GM21576 (cell line): ENCODE data around the gene SBNO1.
"Not testable (repeated sequence)": the region's sequence is repeated elsewhere in the genome, so short reads cannot be mapped to it uniquely, and the experiment has no call there.

Source experiments
- ATAC-seq: cut with Tn5 transposase; IDR thresholded peaks from one replicate; pipeline ENCODE4 v1.9.1; 2021; ENCODE audit warnings: mild to moderate bottlenecking, moderate library complexity; ENCODE audit not compliant: unreplicated experiment

Gene SBNO1

DNA sequence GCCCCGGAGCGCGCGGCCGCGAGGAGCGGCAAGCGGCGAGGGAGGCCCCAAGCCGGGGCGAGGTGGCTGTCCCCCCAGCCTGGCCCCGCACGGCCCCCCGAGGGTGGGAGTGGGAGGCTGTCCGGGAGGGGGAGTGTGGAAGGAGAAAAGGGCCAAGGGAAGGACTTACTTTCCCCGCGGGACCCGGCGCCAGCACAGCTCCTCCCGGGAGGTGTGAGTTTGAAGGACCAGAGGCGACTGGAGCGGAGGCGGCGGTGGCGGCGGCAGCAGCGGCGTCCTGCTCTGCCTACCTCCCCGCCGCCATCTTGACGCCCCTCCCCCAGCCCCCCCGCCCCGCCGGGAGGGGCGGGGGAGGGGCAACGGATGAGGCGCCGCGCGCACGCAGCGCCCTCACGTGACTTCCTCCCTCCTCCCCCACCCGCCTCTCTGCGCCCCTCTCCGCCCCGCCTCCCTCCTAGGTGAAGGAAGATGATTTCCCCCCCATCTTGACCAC, at the start of gene SBNO1:
Gene SBNO1, minus strand, starts transcription at position 316 of the 493 bp plus-strand sequence. CDS start 14,406 bp downstream, outside the sequence.
- ATAC-seq, result peak; percentile 29

DNA sequence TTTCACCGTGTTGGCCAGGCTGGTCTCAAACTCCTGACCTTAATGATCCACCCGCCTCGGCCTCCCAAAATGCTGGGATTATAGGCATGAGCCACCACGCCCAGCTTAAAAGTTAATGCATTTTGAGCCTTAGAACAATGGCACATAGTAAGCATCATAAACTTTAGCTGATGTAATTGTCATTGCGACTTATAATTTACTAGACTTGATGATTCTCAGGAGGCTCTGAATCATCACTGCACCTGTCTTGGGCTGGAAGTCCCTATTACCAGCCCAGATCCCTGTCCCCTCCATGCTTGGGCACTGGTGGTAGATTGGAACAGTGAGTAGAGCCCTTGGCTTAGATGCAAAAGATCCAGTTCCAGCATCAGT, 45.4 kb upstream of the SBNO1 start:
- no peak for ATAC-seq

GRCh38 chr12:123409284-123410040, 44.8 kb upstream of the SBNO1 start:
- not testable (repeated sequence) for ATAC-seq

- not testable (repeated sequence) for ATAC-seq
These were observed 44.0 kb upstream of the SBNO1 start for GRCh38 chr12:123408619-123409018.

DNA sequence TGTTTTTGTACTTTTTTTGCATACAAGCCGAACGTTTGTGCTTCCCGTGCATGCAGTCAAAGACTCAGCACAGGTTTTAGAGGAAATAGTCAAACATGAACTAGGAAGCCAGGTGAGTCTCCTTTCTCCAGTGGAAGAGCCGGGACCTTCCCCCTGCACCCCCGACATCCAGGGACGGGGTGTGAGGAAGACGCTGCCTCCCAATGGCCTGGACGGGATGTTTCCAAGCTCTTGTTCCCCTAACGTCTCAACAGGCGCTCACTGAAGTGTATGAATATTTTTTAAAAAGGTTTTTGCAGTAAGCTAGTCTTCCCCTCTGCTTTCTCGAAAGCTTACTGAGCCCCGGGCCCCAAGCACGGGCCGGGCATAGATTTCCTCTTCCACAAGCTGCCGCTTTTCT, 43.3 kb upstream of the SBNO1 start:
- ATAC-seq, result not testable (repeated sequence)

DNA sequence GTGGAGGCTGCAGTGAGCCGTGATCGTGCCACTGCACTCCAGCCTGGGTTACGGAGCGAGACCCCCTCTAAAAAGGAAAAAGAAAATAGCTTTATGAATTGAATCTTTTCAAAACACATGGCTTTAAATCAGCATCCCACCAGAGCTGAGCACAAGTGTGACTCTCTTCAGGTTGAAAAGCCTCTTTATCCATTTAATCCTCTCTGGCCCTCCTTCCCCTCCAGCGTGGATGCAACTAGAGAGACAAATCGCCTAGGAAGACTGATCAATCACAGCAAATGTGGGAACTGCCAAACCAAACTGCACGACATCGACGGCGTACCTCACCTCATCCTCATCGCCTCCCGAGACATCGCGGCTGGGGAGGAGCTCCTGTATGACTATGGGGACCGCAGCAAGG, 42.6 kb upstream of the SBNO1 start:
- not testable (repeated sequence) for ATAC-seq

- ATAC-seq, result no peak
These were observed 39.9 kb upstream of the SBNO1 start for GRCh38 chr12:123404581-123404980.

DNA sequence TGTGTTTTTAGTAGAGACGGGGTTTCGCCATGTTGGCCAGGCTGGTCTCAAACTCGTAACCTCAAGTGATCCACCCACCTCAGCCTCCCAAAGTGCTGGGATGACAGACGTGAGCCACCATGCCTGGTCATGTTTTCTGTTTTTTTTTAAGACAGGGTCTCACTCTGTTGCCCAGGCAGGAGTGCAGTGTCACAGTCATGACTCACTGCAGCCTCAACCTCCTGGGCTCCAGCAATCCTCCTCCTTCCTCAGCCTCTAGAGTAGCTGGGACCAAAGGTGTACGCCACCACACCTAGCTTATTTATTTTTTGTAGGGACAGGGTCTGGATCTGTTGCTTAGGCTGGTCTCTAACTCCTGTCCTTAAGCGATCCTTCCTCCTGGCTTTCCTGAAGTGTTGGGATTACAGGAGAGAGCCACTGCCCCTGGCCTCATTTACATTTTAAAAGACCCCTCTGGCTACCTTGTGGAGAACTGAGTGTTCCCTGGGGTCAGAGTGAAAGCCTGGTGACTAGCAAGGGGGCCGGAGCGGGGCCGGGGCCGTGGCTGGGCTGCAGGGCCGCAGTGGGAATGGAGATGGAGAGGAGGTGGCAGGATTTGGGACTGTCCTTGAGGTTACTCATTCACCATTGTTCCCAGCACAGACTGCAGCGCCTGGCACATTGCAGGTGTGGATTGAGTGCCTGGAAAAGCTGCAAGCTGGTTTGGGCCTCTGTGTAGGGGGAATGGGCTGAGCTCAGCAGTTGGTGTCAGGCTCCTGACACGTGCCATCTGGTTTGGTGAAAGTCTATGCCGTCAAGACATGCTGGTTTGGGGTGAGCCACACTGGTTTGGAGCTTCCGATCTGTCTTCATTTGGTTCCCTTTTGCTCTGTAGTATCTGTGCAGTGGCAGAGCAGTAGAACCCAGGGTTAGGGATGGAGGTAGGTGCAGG, 37.4 kb upstream of the SBNO1 start:
- ATAC-seq, result no peak

DNA sequence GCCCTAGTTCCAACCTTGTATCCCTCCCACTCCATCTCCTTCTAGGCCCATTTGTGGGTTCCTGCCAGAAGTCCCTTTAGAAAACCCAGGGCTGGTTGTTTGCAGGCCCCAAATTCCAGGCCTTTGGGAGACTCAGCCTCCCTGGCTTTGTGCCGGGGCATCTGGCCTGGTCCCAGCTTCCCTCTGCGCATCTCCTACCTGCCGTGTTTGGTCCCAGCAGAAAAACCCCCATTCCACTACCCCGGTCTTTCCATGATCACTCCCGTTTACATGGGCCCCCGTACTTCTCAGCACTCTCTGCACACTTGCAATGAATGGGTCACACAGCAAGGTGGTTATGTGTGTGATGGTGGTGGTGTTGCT, 34.6 kb upstream of the SBNO1 start:
- no peak for ATAC-seq

DNA sequence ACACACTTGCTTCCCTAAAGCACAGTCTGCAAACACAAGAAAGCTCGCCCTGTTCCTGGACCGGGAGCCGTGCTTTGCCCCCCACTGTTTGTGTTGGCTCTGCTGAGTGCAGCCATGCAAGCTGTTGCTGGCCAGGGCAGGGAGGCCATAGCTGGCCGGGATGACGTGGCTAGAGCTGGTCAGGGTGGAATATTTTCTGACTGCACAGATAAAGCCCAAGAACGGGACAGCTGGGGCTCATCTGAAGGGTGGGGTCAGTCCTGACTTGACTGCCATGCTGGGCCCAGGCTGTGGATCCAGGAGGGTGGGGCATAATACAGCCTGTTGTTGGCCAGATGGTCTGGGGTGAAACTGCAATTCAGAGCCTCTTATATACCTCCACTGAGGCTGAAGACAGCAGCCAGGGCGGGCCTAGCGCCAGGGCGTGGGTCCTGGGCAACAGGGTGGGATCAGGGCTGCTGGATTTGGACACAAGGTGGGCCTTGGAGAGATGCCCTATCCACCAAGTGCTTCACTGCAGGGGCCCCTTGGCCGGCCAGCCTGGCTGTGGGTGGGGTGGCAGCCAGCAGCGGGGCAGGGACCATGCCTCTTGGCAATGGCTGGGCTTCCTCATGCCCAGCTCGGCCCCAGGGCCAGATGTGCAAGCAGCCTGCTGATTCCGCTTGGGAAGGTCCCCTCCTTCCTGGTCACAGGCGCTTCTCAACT, 34.1 kb upstream of the SBNO1 start:
- no peak for ATAC-seq

DNA sequence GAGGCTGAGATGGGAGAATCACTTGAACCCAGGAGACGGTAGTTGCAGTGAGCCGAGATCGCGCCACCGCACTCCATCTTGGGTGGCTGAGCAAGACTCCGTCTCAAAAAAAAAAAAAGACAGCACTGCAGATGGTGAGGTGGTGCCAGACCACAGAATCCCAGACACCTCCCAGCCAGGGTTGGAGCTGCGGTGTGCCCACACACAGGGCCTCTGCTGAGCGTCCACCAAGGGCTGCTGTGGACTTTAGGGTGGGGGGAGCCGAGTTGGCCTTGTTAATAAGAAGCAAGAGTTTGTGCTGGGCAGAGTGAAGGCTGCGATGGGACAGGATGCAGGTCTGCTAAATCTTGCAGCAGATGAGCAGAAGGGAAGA, 33.5 kb upstream of the SBNO1 start:
- ATAC-seq, result no peak

GRCh38 chr12:123397400-123397799, 32.8 kb upstream of the SBNO1 start:
- no peak for ATAC-seq

GRCh38 chr12:123396954-123397353, 32.3 kb upstream of the SBNO1 start:
- ATAC-seq, result no peak

GRCh38 chr12:123396543-123396942, 31.9 kb upstream of the SBNO1 start:
- no peak for ATAC-seq

GRCh38 chr12:123395236-123395635, 30.6 kb upstream of the SBNO1 start:
- ATAC-seq, result no peak

DNA sequence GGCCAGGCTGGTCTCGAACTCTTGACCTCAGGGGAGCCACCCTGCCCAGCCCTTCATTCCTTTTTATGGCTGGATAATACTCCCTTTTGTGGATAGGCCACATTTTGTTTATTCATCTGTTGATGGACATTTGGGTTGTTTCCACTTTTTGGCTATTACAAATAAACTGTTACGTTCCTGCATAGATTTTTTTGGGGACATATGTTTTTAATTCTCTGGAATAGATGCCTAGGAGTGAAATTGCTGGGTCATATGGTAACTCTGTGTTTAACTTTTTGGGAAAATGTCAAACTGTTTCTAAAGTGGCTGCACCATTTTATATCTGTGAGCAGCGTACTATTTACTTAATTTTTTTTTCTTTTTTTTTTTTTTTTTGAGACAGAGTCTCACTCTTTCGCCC, 29.1 kb upstream of the SBNO1 start:
- ATAC-seq, result no peak

DNA sequence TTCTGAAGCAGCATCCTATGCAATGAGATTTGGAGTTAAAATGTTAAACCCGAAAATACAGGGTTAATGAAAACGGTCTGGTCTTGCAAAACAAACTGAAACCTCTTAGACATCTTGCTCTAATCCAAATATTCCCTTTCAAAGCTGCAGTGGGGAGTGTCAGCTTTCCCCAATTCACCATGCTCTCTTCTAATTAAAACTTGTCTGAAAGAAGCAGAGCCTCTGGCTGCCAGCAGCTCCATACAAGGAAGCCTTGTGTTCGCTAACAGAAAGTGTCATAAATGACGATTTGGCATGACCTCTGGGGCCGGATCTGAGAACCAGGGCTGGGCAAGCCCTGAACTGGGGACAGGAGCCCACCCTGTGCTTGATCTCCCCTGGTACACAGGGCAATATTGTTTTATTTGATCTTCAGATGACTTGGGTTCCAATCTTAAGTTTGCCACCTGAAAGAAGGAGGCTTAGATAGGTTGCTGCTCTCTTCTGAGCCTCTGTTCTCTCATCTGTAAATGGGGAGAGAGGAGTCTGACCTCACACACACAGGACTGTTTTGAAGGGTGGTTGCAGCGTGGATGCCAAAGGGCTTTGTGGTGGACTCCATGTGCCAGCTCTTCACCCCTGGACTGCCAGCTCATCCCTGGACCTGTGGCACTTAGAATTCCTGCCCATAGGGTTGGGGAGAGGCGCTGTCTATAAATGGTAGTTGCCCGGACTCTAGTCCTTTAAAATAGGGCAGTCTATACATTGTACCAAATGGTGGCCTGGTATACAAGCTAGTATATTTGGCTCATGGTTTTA, 27.1 kb upstream of the SBNO1 start:
- no peak for ATAC-seq

- ATAC-seq, result no peak
These were observed 26.1 kb upstream of the SBNO1 start for GRCh38 chr12:123390498-123391426.

DNA sequence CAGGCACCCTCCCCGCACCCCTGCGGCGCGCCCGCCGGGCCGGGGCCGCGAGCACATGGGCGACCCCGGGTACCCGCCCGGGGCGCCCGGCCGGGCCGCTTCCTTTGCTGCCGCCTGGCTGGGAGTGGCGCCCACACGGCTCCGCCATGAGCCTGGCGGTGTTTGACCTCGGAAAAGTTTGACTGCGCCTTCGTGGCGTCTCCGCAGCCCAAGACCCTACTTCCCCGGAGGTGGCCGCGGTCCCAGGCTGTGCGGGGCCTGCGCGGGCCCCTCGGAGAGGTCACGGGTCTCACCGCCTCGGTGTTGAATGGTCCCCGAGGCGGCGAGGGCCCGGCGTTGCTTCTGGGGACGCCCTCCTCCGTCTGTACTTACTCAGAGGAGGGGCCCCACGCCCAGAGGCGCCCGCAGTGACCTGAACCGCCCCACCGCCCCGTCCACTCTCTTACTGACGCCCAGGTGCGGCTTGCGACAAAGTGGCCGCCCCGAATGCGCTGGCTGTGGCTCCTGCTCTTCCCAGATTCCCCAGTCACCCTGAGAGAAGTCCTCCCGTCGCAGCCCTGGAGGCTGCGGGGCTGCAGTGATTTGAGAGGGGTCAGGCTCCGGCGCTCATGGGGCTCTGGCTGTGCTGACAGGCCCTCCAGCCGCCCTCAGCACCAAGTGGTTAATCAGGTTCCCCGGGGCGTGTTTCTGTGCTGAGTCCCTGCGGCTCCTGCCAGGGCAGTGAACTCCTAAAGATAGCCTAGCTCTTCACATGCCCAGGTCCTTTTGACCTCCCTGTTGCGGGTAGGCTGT, 25.1 kb upstream of the SBNO1 start:
- no peak for ATAC-seq
